Esophagus mucosa (tissue), 1 donor: ENCODE measurements around the gene CORIN. TPM values are rescaled to one million over a fixed set of nuclear protein-coding genes. Genes with fewer than 3 reads are reported as not detected.
"Not testable (repeated sequence)": the region's sequence is repeated elsewhere in the genome, so short reads cannot be mapped to it uniquely, and the experiment has no call there.

Experiments used
- ATAC-seq: fragments of 200-7000 bp; cut with Tn5 transposase; one replicate; pipeline ENCODE4 v1.9.1; 2020
- total RNA-seq: library from RNA; stranded (reverse); gene quantifications from one replicate; pipeline ENCODE4 v1.2.4, GENCODE V29; 2023
- donor health status: DM: yes; HTN: yes; CAD: no.

Gene CORIN
- total RNA-seq, 1 donor from 2014 or later, result 0.88 TPM

DNA sequence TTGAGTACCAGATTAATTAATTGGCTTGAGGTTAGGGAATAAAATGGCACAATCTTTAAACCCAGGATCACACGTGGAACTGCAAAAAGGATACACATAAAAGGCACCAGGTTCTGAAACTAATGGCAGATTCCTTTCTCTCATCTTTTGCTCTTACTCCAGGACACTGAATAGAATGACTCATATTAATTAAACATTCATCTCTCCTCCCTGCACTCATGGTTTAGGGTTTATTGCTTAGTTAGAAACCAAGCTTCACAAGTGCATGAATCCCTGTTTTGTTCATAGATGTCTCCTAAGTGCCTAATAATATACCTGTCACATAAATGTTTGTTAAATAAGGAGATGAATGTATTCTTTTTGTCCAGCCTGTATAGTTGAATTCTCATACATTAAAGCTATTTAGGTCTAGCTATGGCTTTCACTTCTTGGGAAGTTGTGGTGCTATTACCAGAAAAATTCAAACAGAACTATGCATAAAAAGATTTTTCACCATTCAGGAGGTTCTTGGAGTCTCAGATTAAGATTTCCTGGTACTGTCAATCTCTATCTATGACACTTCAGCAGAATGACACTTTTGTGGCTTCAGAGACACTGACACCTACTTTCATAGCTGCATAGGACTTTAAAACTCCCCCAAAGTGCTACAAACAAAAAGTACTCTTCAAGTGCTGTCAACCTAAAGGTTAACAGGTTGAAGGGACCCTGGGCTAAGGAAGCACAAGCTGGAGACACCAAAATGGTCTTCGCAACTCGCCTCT lies 7.4 kb downstream of the CORIN start:
- ATAC-seq, result peak; percentile 27

DNA sequence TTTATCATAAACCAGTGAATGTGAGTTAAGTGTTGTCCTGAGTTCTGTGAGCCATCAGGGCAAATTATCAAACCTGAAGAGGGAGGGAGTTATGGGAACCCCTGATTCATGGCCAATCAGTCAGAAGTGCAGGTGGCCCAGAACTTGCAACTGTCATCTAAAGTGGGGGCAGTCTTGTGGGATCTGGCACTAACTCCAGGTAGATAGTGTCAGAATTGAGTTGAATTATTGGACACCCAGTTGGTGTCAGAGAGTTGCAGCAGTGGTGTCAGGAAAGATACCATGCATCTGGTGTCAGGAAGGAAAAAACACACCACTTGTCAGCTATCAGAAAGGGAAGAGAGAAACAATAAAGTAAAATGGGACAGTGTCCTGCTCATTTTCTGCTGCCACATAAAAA lies 8.4 kb downstream of the CORIN start:
- ATAC-seq, result no peak

DNA sequence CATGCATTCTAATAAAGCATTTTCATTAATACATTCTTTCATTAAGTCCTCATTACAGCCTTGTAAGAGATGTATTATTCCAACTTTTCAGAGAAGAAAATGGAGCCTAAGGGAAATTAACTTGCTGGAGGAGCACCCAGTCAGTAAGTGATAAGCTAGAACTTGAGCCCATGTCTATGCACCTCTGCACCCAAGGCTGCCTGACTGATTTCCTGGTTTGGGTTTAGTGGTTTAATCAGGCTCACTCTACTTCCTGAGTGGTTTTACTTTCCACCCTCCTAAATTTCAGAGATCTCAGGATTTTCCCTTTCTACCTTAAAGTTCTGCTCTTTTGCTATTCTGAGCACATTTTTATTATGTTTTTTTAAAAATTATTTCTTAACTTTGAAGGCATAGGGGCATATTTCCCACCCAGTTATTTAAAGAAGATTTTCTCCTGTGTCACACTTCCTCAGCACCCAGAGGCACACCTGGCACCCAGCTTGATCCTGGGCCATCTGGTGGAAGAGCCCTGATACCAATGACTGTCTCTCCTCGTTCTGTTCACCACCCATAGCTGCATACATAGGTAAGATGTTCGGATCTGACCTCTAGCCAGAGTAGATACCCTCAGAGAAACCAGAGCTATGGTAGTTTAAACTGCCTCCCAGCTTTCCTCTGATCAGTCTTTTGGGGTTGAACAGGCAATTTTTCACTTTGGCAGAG lies 10.4 kb downstream of the CORIN start:
- ATAC-seq, result no peak

DNA sequence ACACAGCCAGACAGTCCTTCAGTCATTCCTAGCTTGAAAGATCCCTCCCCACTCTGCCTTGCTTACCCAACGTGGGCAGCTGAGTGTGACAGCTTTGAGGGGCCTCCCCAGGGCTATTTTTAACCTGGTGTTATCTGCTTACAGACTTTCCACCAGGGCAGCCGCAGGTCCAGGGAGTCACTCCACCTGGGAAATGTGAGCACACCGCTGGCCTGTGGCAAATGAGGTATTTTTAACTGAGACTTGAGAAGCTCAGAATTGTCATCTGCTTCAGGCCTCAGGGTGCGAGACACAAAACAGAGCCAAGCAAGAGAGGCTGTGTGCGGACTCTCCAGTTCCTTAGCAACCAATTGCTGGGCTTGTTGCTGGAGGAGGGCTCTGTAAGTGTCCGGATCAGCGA lies 13.0 kb downstream of the CORIN start:
- no peak for ATAC-seq

DNA sequence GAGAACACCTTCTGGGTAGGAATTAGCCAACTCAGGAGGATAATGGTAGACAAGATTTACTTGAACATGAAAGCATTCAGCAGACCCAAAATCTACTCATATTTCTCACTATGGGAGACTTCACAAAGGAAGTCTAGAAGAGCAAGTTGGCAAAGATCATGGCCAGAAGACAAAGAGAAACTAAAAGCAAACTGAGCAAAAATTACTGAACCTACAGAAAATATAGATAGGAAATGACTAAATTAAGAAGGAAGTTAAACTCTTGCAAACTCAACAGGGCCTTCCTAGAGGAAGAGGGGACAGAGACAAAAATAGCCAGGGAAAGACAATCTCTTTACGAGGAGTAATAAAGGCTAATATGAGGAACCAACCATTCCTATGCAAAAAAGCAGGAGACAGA lies 18.7 kb downstream of the CORIN start:
- no peak for ATAC-seq

DNA sequence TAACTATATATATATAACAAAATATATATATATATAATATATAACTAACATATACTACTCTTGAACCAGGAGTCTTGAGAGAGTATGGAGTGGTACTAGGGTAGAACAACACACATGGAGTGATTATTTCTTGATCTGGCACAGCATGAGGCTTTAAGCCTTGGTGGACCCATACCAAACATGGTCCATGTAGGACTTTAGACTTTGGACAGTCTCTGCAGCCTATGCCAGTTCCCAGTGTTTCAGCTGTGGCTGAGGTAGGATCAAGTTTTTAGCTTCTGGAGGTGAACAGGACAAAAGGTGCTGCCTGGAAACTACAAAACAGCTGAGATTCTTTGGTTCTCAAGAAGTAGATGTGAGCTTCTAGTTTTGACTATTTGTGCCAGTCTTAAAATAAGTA lies 20.6 kb downstream of the CORIN start:
- no peak for ATAC-seq

DNA sequence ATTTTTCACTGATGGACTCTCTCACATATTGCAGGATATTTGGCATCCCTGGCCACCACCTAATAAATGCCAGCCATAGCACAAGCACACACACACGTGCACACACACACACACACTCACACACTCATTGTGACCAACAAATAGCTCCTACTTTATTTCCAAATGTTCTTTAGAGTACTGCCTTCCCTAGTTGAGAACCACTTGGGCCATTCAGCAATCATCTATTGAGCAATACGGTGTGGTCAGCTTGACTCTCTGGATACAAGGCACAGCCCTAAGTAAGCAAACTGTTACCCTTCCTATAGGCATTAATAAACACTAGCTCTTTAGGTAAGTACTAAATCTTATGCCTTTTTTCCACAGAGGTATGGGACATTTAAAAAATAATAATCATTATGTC lies 21.1 kb downstream of the CORIN start:
- no peak for ATAC-seq

DNA sequence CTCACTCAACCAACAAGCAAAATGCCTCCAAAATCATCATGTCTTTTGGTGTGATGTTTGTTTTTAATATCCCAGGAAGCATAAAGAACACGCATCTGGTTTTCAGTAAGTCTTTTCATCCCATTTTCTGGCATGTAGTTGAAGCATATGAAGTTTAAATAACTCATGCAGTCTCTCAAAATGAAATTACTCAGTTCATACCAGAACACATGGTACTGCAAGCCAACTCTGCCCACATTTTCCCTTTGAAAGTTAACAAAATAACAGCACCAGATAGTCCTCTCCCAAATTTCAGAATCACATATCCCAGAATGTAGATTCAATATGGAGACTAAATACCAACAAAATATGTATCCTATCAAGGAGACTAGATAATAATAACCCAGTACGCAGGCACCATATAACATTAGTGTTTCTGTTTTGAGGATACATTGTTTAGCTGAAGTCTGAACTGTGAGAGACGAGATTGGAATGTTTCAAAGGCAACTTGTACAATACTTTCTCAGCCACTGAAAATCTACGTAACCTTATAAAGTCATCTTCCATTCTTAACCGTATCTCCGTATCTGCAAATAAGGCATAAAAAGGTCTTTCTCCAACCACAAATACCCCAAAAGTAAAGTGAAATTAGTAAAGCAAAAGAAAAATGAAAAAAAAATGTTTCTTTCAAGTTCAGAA lies 23.1 kb downstream of the CORIN start:
- no peak for ATAC-seq

DNA sequence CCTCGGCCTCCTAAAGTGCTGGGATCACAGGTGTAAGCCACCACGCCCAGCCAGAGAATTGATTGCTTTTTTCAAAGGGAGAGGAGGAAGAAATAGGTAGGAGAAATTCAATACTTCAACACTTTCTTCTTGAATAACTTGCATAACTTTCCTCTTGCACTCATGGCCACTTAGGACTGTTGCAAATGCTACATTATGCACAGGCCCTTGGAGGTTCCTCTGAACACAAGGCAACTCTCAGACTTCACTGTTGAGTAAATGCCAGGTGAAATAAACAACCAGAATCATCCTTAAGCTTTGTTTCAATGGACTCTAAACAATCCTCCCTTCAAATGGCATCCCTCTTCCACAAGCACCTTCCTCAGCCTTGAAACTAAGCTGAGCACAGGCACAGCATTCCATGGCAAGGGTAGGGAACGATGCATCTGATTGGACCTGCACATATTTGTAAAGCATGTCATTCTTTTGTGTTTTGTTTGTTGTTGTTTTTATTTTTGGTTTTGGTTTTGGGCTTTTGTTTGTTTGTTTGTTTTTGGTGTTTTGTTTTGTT lies 28.1 kb downstream of the CORIN start:
- no peak for ATAC-seq

DNA sequence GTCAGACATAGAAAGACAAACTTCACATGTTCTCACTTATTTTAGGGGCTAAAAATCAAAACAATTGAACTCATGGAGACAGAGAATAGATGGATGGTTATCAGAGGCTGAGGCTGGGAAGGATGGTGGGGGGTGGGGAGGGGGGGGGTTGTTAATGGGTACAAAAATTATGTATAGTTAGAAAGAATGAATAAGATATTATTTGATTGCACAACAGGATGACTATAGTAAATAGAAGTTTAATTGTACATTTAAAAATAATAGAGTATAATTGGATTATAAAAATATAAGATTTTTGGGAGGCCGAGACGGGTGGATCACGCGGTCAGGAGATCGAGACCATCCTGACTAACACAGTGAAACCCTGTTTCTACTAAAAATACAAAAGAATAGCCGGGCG lies 33.3 kb downstream of the CORIN start:
- no peak for ATAC-seq

DNA sequence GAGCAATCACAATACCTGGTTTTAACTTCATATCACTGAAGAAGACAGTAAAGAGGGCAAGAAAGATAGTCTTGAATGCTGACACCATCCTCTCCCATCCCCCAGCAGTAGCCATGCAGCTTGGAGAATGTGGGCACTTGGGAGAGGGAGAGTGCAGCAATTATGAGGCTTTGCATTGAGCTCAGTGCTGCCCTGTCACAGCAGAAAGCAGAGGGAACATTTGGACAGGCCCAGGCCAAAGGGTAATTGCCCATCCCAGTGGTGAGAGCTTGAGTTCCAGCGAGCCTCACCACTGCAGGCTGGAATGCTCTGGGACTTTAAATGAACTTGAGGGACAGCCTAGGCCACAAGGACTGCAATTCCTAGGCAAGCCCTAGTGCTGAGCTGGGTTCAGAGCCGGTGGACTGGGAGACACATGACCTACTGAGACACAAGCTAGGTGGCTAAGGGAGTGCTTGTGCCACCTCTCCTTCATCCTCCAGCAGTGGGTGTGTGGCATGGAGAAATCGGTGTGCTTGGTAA lies 36.3 kb downstream of the CORIN start:
- ATAC-seq, result no peak

DNA sequence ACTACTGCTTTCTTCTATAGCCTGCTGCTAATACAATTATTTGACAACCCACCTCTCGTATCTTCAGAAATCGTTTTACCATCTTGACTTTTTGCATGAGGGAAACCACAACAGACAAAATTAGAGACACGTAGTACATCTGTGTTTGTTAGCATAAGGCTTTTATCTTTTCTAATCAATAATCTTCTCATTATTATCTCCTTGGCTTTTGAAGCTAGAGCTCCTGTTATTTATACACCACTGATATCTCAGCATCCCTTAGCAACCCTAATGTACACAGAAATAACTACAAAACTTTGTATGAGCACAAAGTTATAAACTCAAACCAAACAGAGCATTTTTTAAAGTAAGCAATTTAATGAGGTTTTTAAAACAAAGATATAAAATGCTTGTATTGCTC lies 39.7 kb downstream of the CORIN start:
- no peak for ATAC-seq

DNA sequence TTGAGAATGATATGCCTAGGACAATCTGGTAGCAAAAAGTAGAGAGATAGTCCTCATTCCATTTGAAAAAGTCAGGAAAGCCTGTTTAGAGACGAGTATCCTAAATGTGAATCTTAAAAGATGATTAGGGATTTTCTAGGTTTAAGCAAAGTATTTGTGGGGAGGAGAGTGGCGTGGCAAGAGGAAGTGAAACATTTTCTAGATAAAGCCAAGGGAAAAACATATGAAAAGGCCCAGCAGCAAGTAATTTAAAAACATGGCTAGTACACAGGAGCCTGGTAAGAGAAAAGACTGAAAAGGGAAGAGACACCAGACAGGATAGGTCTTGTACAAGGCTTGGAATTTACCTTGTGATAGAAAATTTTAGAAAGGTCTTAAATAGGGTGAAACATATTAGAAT lies 45.9 kb downstream of the CORIN start:
- ATAC-seq, result no peak

DNA sequence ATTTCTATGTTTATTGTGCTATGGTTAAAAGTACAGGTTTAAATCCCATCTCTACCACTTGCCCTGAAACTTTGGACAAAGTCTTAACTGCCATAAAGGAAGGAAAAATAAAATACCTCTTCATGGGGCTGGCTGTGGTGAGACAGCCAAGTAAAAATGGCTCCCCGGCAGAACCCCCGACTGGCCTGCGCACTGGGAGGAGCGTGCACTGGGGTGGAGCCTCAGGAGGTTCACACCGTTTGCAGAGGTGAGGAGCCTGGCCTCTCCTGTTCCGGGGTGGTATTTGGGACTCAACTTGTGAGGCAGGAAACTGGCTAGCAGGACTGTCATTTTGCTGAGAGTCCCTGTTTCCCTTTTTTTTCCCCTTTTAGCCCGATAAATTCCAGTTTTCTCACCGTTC lies 47.8 kb downstream of the CORIN start:
- no peak for ATAC-seq

DNA sequence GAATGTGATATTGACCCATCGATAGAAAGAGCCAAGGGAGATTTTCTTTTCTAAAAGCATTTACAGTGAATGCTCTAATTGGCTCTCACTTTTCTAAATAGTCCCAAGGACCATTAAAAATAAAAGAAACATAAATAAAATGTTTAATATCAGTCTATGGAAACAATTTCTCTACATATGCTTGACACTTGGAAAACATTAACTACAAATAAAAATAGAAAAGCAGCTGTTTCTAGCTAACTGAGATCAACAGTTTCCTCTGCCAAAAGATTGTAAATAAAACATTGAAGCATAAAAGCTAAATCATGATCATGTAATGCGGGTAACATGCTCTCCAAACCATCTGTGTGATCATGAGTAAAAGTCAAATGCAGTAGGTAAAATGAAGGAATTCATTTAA lies 49.7 kb downstream of the CORIN start:
- no peak for ATAC-seq

DNA sequence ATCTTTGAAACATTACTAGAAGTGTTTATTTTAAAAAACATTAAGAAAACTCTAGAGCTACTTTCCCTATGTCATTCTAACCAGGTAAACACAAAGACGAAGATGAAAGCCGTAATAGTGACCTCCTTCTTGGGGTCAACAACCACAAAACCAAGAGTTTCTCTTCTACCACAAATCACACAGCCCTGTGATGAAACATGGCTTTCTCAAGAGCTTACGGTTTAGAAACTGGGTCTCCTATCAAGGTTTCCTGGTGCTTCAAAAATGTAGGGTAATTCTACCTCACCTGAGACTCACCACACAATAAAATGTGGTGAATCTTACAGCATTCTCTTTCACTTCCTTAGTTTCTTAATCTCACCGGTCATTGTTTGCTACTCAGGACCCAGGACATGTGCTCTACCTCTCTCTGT lies 50.9 kb downstream of the CORIN start:
- no peak for ATAC-seq

DNA sequence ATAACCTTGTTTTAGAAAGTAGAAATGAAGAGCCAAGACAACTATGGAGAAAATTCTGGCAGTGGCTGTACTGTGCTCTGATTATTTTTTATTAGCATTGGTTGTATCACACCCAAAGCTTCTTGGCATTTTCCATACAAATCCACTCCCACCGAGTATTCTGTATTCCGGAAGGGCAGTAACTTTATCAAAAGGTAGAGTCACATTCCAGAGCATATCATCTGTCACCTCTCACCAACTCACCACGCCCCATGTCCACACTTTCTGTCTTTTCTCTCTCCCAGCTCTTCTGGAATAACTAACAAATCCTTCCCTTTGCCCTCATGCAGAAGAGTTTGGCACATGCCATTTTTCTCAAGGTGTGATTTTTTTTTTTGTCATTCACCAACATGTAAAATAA lies 52.7 kb downstream of the CORIN start:
- no peak for ATAC-seq

DNA sequence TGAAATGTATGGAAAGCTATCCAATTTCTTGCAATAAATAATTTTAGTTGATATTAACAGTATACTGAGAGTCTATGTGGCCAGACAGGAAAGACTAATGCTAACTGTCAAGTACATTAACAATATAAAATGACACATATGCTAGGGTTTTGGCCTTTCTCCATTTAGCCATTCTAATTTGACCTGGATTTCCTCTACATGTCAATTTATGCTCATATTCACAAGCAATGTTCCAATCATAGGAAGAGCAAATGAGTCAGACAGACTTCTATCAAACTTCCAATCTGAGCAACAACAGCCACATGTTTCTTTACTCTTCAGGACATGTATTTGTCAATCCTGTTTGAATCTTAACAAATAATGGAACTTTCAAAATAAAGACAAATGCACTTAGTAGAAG lies 53.6 kb downstream of the CORIN start:
- no peak for ATAC-seq

DNA sequence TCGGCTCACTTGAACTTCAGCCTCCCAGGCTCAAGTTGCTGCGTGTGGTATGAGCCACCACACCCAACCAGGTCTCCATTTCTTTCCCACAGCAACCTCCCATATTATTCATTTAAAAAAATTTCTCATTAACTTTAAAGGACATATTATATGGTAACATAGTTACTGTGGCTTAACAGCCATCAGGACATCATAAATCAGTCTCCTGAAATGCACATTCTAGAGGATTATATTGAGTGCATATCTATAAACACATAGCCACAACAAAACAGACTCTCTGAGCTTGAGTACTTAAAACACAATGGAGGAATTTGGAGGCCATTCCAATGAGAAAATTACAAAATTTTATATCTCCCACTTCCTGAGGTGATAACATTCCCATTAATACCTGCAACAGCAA lies 61.5 kb downstream of the CORIN start:
- ATAC-seq, result no peak

DNA sequence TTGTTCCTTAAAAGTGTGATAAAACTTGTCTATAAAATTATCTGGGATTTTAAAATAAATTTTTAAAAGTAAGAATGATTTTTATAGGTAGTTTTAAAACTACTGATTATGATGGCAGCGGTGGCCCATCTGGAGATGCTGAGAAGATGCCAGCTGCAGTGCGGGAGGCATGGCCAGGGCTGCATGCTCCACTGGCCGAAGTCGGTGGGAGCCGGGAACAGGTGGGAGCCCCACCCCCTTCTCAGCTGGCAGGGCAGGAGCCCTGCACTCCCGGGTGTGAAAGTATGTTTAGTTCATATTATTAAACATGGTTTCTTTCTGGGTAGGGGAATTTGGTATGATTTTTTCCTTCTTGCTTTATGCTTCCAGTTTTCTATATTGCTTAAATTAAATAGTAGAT lies 63.8 kb downstream of the CORIN start:
- ATAC-seq, result no peak

DNA sequence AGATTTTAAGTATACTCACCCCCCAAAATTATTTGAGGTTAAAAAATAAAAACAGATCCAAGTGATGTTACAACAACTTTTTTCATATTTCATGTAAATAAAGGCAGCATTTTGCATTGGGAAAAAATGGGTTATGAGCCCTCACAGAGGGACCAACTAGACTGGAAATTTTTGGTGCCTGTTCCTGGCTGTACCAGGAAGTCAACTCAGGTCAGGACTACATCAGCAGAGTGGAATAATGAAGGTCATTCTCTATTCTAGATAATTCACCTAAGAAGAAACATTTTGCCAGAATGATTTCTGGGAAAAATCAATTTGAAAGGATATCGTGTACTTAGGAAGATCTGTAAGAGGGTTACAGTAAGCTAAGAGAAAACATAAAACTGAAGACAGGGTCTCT lies 66.8 kb downstream of the CORIN start:
- no peak for ATAC-seq

DNA sequence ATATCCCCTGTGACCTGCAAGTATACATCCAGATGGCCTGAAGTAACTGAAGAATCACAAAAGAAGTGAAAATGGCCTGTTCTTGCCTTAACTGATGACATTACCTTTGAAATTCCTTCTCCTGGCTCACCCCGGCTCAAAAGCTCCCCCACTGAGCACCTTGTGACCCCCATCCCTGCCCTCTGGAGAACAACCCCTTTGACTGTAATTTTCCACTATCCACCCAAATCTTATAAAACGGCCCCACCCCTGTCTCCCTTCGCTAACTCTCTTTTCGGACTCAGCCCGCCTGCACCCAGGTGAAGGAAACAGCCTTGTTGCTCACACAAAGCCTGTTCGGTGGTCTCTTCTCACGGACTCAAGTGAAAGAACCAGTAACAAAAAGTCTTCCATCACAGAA lies 69.9 kb downstream of the CORIN start:
- not testable (repeated sequence) for ATAC-seq

DNA sequence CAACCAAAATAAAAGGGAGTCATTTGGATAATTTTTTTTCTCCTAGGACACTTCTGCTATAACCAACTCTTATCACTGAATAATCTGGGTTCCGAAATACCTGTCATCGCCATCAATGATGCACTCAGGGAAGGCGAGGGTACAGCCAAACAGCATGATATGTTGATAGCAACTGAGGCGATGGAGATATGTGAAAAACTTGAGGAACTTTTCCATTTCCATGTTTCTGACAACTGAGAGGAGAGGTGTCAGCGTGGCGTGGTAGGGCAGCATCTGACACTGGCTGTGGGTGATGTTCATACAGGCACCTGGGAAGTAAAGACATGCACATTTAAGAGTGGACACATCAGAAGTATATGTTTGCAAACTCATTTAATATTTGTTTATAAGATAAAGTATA lies 74.6 kb downstream of the CORIN start:
- no peak for ATAC-seq
